Right lobe of liver (tissue), 6 donors: ENCODE data around the gene CYTH3. TPM values are rescaled to one million over a fixed set of nuclear protein-coding genes. Genes with fewer than 3 reads are reported as not detected.

ENCODE experiments used
- ATAC-seq, 4 donors: fragments of 200-7000 bp; cut with Tn5 transposase; one replicate each; pipeline ENCODE4 v1.9.1; 2020; ENCODE audit warnings: mild to moderate bottlenecking in 4 of 4, moderate library complexity in 4 of 4
- DNase-seq, 3 donors: peaks; one replicate each; pipeline ENCODE4 v3.0.0-alpha.2; 2020
- H3K27ac ChIP-seq, 3 donors: fragments of 200-600 bp; one replicate each; pipeline ENCODE4 v1.8.0; 2022
- H3K27me3 ChIP-seq, 2 donors: fragments of 200-600 bp; one replicate each; pipeline ENCODE4 v1.8.0; 2022
- H3K36me3 ChIP-seq, 4 donors: fragments of 200-600 bp; sonication (generic) in 1 of 4; one replicate each; pipeline versions ENCODE4 v1.5.1 to v1.8.0; 2017 to 2022; ENCODE audit warnings: control low read depth in 1 of 4
- H3K4me1 ChIP-seq, 4 donors: fragments of 200-600 bp; sonication (generic) in 1 of 4; one replicate each; pipeline versions ENCODE4 v1.5.1 to v1.8.0; 2017 to 2022; ENCODE audit warnings: control low read depth in 1 of 4
- H3K4me3 ChIP-seq, 3 donors: fragments of 200-600 bp; one replicate each; pipeline ENCODE4 v1.8.0; 2022
- H3K9me3 ChIP-seq, 4 donors: fragments of 200-600 bp; sonication (generic) in 1 of 4; one replicate each; pipeline versions ENCODE4 v1.5.1 to v1.8.0; 2017 to 2022; ENCODE audit warnings: control low read depth in 1 of 4
- CTCF ChIP-seq, 4 donors: fragments of 200-600 bp in 3 of 4; fragments of 450-650 bp in 1 of 4; IDR thresholded peaks; one replicate each; pipeline versions ENCODE4 v1.5.1 to v1.8.0; 2016 to 2022; ENCODE audit warnings: antibody characterized with exemption in 4 of 4, mild to moderate bottlenecking in 2 of 4
- POLR2A ChIP-seq: fragments of 450-650 bp; IDR thresholded peaks from one replicate; pipeline ENCODE4 v1.6.1; 2017; ENCODE audit warnings: antibody characterized with exemption, mild to moderate bottlenecking
- WGBS: methylation state at CpG from one replicate; pipeline ENCODE4 v1.1.6; 2018; ENCODE audit warnings: low coverage, low lambda C conversion rate; ENCODE audit not compliant: insufficient coverage; ENCODE audit errors: missing lambda C conversion rate; 5-methylcytosine and 5-hydroxymethylcytosine counted together
- intact Hi-C, 2 donors: fragments of 100-400 bp; cut with DNase I; formaldehyde crosslinking; loops; one replicate each; pipeline versions ENCODE4 v1.11.2 to v1.14.1; 2022
- total RNA-seq, 6 experiments: library from RNA; depleted of rRNA in 2 of 6; stranded (reverse); fragments of >200 nt in 2 of 6; fragmentation: NEBNext Ultra II Directional in 3 of 6; extraction: Animal tissue kit (Norgen Biotek cat#: 25700) in 3 of 6; gene quantifications; one replicate each; pipeline versions ENCODE4 v1.1.0 to v1.2.4, GENCODE V29; 2016 to 2023
- donor health status: DM: no; HTN: yes; CAD: no.
- donor health status: DM: no; HTN: no; CAD: no.
- donor health status: DM: no; HTN: no; CAD: no.
- donor health status: DM: no; HTN: yes; CAD: no.
- donor health status: DM: no; HTN: yes; CAD: no.

The CYTH3 gene
- total RNA-seq, 6 experiments from 2014 or later: 2.7 to 6.6 (median 4.1) TPM

- Histone ChIP-seq H3K9me3 (no peaks in the 10 kb centered on the region), H3K27ac (no peak overlapping the region), H3K36me3 (peaks cover 3 to 86% (median 41%) of the 10 kb centered on the region in 4 donors), H3K27me3 (no peaks in the 10 kb centered on the region), H3K4me1 (no peaks in the 10 kb centered on the region), H3K4me3 (no peak overlapping the region)
- TF ChIP-seq CTCF (IDR thresholded peaks at IDR 0.05) (no peak), POLR2A (no peak)
- DNase-seq (no peak), ATAC-seq (no peak)
- WGBS: 79% methylated on average over 14 of the region's 19 CpGs
- intact Hi-C loops: no loop called here
These were observed 122.4 kb downstream of the CYTH3 start for GRCh38 chr7:6149996-6150395.

GRCh38 chr7:6148724-6149360 is 123.6 kb downstream of the CYTH3 start:
- ATAC-seq (no peak), DNase-seq (no peak)
- Histone ChIP-seq H3K36me3 (peaks cover 3 to 84% (median 45%) of the 10 kb centered on the region in 4 donors), H3K9me3 (no peaks in the 10 kb centered on the region), H3K27ac (no peak overlapping the region), H3K4me3 (no peak overlapping the region), H3K27me3 (no peaks in the 10 kb centered on the region), H3K4me1 (no peaks in the 10 kb centered on the region)
- no peak for TF ChIP-seq CTCF (IDR thresholded peaks at IDR 0.05)
- TF ChIP-seq POLR2A: no peak
- WGBS: 88% methylated on average over 4 of the region's 20 CpGs
- intact Hi-C loops: no loop called here

- ATAC-seq: no peak
- Histone ChIP-seq H3K27me3 (no peaks in the 10 kb centered on the region), H3K27ac (no peak overlapping the region), H3K4me3 (no peak overlapping the region), H3K36me3 (peaks cover 3 to 86% (median 42%) of the 10 kb centered on the region in 4 donors), H3K9me3 (no peaks in the 10 kb centered on the region), H3K4me1 (no peaks in the 10 kb centered on the region)
- intact Hi-C loops: no loop called here
- 95% methylated on average over 8 of the region's 8 CpGs for WGBS
- TF ChIP-seq CTCF (IDR thresholded peaks at IDR 0.05) (no peak), POLR2A (no peak)
- DNase-seq: no peak
These were observed 124.8 kb downstream of the CYTH3 start for GRCh38 chr7:6147627-6148026.

- WGBS: 100% methylated on average over 2 of the region's 8 CpGs
- Histone ChIP-seq H3K27ac (no peak overlapping the region), H3K4me1 (no peaks in the 10 kb centered on the region), H3K9me3 (no peaks in the 10 kb centered on the region), H3K4me3 (no peak overlapping the region), H3K27me3 (no peaks in the 10 kb centered on the region), H3K36me3 (peaks cover 3 to 82% (median 42%) of the 10 kb centered on the region in 4 donors)
- peak in 1 of 4 donors; percentile 36 for ATAC-seq
- no peak for DNase-seq
- intact Hi-C loops: no loop called here
- no peak for TF ChIP-seq POLR2A
- TF ChIP-seq CTCF (IDR thresholded peaks at IDR 0.05): no peak
These were observed 125.8 kb downstream of the CYTH3 start for GRCh38 chr7:6146666-6147065.
